ENCODE data around the gene KIR3DL1.
"Not testable (repeated sequence)": the region's sequence is repeated elsewhere in the genome, so short reads cannot be mapped to it uniquely, and the experiment has no call there.

The KIR3DL1 gene

GRCh38 chr19:54814571-54814970, 1.7 kb upstream of the KIR3DL1 start:
- not testable (repeated sequence) for DNase-seq (ENCODE audit: low read depth in 2 of 2)

DNA sequence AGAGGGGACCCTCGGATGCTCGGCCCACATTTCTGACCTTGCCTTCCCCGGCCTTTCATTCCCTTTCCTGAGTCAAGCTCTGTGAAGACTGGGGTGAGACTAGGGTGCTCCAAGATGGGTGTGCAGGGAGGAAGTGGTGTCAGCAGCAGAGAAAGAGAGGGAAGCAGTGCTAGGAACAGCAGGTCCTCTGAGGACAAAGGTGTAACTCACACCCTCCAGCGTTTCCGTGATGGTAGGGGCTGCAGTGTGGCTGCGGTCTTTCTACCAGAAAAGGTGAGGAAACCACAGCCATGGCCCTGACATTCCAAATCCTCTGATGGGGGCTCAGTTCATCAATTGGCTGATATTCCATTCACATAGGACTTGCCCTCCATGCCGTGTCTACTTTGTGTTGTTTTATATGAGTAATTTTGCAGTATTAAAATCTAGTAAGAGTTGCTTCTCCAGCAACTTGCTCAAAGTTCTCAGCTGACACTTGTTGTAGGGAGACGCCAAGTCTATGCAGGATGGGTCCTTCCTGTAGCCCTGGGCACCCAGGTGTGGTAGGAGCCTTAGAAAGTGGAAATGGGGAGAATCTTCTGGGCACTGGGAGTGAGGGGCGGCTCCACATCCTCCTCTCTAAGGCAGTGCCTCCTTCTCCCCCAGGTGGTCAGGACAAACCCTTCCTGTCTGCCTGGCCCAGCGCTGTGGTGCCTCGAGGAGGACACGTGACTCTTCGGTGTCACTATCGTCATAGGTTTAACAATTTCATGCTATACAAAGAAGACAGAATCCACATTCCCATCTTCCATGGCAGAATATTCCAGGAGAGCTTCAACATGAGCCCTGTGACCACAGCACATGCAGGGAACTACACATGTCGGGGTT, 1.6 kb downstream of the KIR3DL1 start:
- no peak for DNase-seq (ENCODE audit: low read depth in 2 of 2)

DNA sequence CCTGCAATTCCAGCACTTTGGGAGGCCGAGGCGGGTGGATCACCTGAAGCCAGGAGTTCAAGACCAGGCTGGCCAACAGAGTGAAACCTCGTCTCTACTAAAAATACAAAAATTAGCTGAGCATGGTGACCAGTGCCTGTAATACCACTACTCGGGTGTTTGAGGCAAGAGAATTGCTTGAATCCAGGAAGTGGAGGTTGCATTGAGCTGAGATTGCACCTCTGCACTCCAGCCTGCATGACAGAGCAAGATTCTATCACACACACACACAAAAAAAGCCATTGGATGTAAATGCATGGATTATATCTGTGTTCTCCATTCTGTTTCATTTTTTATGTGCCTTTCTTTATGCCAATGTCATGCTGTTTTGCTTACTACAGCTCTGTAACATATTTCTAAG, 8.1 kb downstream of the KIR3DL1 start:
- not testable (repeated sequence) for DNase-seq (ENCODE audit: low read depth in 2 of 2)

DNA sequence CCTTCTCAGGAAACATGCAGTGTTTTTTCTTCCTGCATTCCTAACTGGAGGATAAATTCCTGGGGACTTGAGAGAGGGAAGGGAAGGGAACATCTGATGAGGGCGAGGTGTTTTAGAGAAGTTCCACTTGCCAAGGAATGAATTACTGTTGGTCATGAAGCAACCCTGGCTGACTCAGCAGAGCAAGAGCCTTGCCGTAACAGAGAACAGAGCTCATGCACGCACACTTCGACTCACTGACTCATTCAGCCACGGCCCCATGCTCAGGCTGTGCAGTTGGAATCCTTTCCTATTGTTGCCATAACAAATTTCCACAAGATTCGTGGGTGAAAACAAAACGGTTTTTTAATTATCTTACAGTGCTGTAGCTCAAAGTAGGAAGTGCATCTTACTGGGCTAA, 9.1 kb downstream of the KIR3DL1 start:
- DNase-seq (ENCODE audit: low read depth in 2 of 2), result not testable (repeated sequence)

- DNase-seq (ENCODE audit: low read depth in 2 of 2), result not testable (repeated sequence)
These were observed 11.8 kb downstream of the KIR3DL1 start for GRCh38 chr19:54828064-54828463.

- DNase-seq (ENCODE audit: low read depth in 2 of 2), result not testable (repeated sequence)
These were observed 16.2 kb downstream of the KIR3DL1 start, which contains the start of gene KIR2DS4 for GRCh38 chr19:54832496-54832895. KIR2DS4 (plus strand) TSS chr19:54832676.

GRCh38 chr19:54835126-54835525, 18.9 kb downstream of the KIR3DL1 start:
- not testable (repeated sequence) for DNase-seq (ENCODE audit: low read depth in 2 of 2)

- not testable (repeated sequence) for DNase-seq (ENCODE audit: low read depth in 2 of 2)
These were observed 21.3 kb downstream of the KIR3DL1 start for GRCh38 chr19:54837522-54837921.

DNA sequence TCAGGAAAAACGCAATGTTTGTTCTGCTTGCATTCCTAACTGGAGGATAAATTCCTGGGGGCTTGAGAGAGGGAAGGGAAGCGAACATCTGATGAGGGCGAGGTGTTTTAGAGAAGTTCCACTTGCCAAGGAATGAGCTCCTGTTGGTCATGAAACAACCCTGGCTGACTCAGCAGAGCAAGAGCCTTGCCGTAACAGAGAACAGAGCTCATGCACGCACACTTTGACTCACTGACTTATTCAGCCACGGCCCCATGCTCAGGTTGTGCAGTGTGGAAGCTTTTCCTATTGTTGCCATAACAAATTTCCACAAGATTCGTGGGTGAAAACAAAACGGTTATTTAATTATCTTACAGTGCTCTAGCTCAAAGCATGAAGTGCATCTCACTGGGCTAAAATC, 26.9 kb downstream of the KIR3DL1 start:
- DNase-seq (ENCODE audit: low read depth in 2 of 2), result not testable (repeated sequence)

GRCh38 chr19:54850061-54850640, 33.9 kb downstream of the KIR3DL1 start, which contains the start of gene KIR3DL2:
KIR3DL2 (plus strand) TSS chr19:54850443; CDS start chr19:54850476, 33 bp downstream.
- DNase-seq (ENCODE audit: low read depth in 2 of 2), result not testable (repeated sequence)

GRCh38 chr19:54850930-54851329, 34.7 kb downstream of the KIR3DL1 start:
- DNase-seq (ENCODE audit: low read depth in 2 of 2), result no peak

- DNase-seq (ENCODE audit: low read depth in 2 of 2), result no peak
These were observed 35.1 kb downstream of the KIR3DL1 start for GRCh38 chr19:54851353-54851752.

DNA sequence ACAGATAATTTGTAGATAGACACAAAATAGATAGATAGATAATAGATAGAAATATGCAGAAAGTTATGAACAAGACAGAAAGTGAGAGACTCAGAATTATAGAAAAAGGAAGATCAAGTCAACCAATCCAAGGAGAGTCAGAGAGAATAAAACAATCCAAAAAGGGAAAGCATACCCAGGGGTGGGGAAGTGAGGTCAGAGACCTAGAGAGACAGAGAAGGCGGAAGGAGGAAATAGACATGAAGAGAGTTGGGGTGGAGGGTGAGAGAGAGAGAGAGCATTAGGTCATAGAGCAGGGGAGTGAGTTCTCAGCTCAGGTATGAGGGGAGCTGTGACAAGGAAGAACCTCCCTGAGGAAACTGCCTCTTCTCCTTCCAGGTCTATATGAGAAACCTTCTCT, 39.0 kb downstream of the KIR3DL1 start:
- DNase-seq (ENCODE audit: low read depth in 2 of 2), result not testable (repeated sequence)

GRCh38 chr19:54858476-54858875, 42.2 kb downstream of the KIR3DL1 start:
- not testable (repeated sequence) for DNase-seq (ENCODE audit: low read depth in 2 of 2)

DNA sequence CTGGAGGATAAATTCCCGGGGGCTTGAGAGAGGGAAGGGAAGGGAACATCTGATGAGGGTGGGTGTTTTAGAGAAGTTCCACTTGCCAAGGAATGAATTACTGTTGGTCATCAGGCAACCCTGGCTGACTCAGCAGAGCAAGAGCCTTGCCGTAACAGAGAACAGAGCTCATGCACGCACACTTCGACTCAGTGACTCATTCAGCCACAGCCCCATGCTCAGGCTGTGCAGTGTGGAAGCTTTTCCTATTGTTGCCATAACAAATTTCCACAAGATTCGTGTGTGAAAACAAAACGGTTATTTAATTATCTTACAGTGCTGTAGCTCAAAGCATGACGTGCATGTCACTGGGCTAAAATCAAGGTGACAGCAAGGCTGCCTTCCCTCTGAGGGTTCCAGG, 43.2 kb downstream of the KIR3DL1 start:
- DNase-seq (ENCODE audit: low read depth in 2 of 2), result not testable (repeated sequence)

DNA sequence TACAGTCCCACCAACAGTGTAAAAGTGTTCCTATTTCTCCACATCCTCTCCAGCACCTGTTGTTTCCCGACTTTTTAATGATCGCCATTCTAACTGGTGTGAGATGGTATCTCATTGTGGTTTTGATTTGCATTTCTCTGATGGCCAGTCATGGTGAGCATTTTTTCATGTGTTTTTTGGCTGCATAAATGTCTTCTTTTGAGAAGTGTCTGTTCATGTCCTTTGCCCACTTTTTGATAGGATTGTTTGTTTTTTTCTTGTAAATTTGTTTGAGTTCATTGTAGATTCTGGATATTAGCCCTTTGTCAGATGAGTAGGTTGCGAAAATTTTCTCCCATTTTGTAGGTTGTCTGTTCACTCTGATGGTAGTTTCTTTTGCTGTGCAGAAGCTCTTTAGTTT, 47.2 kb downstream of the KIR3DL1 start:
- not testable (repeated sequence) for DNase-seq (ENCODE audit: low read depth in 2 of 2)

DNA sequence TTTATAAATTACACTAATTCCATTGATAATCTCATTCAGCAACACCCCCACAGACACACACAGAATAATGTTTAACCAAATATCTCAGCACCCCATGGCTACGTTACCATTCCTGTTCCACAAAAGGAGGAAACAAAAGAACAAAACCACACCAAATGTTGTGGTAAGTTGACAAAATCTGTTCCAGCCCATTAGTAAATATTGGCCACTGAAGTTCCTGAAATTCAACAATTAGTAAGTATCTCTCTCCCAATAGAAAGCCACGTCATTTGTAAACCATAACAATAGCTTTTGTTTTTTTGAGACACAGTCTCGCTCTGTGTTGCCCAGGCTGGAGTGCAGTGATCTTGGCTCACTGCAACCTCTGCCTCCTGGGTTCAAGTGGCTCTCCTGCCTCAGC, 55.4 kb downstream of the KIR3DL1 start:
- DNase-seq (ENCODE audit: low read depth in 2 of 2), result no peak

DNA sequence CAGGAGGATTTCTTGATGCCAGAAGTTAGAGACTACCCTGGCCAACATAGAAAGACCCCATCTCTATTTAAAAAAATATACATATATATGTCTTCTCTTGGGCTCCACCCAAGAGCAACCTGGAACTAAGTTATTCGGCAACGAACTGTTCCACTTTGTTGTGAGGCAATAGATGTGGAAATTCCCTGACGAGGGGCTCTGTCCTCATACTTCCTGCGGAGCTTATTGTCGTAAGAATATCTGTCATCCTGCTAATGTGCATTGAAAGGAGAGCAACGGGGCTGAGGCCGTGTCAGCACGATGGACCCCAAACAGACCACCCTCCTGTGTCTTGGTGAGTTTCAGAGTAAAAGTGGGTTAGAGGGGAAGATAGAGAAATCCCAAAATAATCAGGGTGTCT, 57.7 kb downstream of the KIR3DL1 start, which contains the start of gene FCAR:
Gene FCAR, plus strand, starts transcription at position 246 of the 400 bp plus-strand sequence. Its CDS starts 55 bp downstream, at position 301.
- no peak for DNase-seq (ENCODE audit: low read depth in 2 of 2)

- no peak for DNase-seq (ENCODE audit: low read depth in 2 of 2)
These were observed 59.2 kb downstream of the KIR3DL1 start for GRCh38 chr19:54875506-54875905.

DNA sequence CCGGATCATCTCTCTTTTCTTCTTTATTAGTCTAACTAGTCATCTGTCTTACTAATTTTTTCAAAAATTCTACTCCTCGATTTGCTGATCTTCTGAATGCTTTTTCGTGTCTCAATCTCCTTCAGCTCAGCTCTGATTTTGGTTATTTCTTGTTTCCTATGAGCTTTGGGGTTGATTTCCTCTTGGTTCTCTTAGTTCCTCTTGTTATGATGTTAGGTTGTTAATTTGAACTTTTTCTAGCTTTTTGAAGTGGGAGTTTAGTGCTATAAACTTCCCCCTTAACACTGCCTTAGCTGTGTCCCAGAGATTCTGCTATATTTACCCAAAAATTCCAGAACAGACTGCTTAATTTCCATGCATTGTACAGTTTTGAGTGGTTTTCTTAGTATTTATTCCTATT, 61.2 kb downstream of the KIR3DL1 start:
- no peak for DNase-seq (ENCODE audit: low read depth in 2 of 2)
